ENCODE results near the gene RNF14. TPM values are rescaled to one million over a fixed set of nuclear protein-coding genes. Genes with fewer than 3 reads are reported as not detected.

The RNF14 gene
- total and polyA plus RNA-seq, 4 donors: 22.9 to 50.6 (median 32.5) TPM

GRCh38 chr5:142007237-142007544 is 38.3 kb downstream of the RNF14 start (continued):
- TF ChIP-seq ZBTB33 (IDR thresholded peaks at IDR 0.05): no peak

DNA sequence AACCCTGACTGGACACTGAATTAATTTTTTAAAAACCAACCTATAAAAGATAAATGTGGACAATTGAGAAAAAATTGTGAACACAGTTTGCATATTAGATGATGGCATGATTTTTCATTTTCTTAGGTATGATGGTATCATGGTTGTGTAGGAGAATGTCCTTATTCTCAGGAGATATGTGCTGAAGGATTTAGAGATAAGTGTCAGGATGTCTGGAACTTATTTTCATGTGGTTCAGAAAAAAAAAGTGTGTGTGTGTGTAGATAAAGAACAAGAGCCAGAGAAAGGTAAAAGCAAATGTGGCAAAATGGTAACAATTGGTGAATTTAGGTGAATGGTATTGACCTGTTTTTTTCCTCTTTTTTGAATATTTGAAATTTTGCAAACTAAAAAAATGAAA is 39.9 kb downstream of the RNF14 start:
- TF ChIP-seq HNF4A (conservative IDR thresholded peaks at IDR 0.05): no peak
- TF ChIP-seq RXRA (IDR thresholded peaks at IDR 0.05): no peak
- TF ChIP-seq, protein P1, sequence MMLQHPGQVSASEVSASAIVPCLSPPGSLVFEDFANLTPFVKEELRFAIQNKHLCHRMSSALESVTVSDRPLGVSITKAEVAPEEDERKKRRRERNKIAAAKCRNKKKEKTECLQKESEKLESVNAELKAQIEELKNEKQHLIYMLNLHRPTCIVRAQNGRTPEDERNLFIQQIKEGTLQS (IDR thresholded peaks at IDR 0.05): no peak
- TF ChIP-seq ZBTB33 (IDR thresholded peaks at IDR 0.05): no peak
- Histone ChIP-seq H3K9ac (ENCODE audit: low read depth in 1 of 2, low read length in 2 of 2) (no peak overlapping the region), H3K27ac (ENCODE audit: low read depth in 1 of 2, low read length in 2 of 2) (no peak overlapping the region), H3K9me3 (ENCODE audit: control insufficient read depth in 4 of 4, low read length in 3 of 4) (no peaks in the 10 kb centered on the region), H3K4me1 (ENCODE audit: control insufficient read depth in 4 of 4, insufficient read depth in 4 of 4, low read length in 3 of 4) (peaks cover 2 to 19% (median 8%) of the 10 kb centered on the region in 4 donors), H3K27me3 (ENCODE audit: control insufficient read depth in 4 of 4, insufficient read depth in 4 of 4, low read length in 3 of 4) (no peaks in the 10 kb centered on the region), H3K4me3 (ENCODE audit: low read depth in 1 of 3, low read length in 3 of 3) (no peak overlapping the region), H3K36me3 (ENCODE audit: control insufficient read depth in 4 of 4, insufficient read depth in 3 of 4, low read depth in 1 of 4, low read length in 3 of 4) (peaks cover 3 to 23% (median 16%) of the 10 kb centered on the region in 4 donors)
- DNase-seq (ENCODE audit: low spot score): no peak

- no peak overlapping the region for H3K4me3 ChIP-seq (ENCODE audit: low read depth in 1 of 3, low read length in 3 of 3)
- no peak overlapping the region for H3K9ac ChIP-seq (ENCODE audit: low read depth in 1 of 2, low read length in 2 of 2)
- peaks cover 3 to 27% (median 13%) of the 10 kb centered on the region in 4 donors for H3K4me1 ChIP-seq (ENCODE audit: control insufficient read depth in 4 of 4, insufficient read depth in 4 of 4, low read length in 3 of 4)
- no peaks in the 10 kb centered on the region for H3K9me3 ChIP-seq (ENCODE audit: control insufficient read depth in 4 of 4, low read length in 3 of 4)
- DNase-seq (ENCODE audit: low spot score): no peak
- TF ChIP-seq SP1 (IDR thresholded peaks at IDR 0.05) (no peak), FOXA2 (IDR thresholded peaks at IDR 0.05) (no peak), HNF4G (IDR thresholded peaks at IDR 0.05) (no peak), NR2F2 (IDR thresholded peaks at IDR 0.05) (no peak), TAF1 (conservative IDR thresholded peaks at IDR 0.05) (no peak), GABPA (IDR thresholded peaks at IDR 0.05 in 1 of 2, conservative IDR thresholded peaks at IDR 0.05 in 1 of 2) (no peak), RAD21 (IDR thresholded peaks at IDR 0.05) (no peak), YY1 (IDR thresholded peaks at IDR 0.05) (no peak), ZBTB33 (IDR thresholded peaks at IDR 0.05) (no peak), FOXA1 (IDR thresholded peaks at IDR 0.05) (no peak), RXRA (IDR thresholded peaks at IDR 0.05) (no peak), HNF4A (conservative IDR thresholded peaks at IDR 0.05) (no peak), JUND (IDR thresholded peaks at IDR 0.05) (no peak), EGR1 (IDR thresholded peaks at IDR 0.05; ENCODE audit: low read depth in 2 of 2) (no peak)
- TF ChIP-seq, protein P2, sequence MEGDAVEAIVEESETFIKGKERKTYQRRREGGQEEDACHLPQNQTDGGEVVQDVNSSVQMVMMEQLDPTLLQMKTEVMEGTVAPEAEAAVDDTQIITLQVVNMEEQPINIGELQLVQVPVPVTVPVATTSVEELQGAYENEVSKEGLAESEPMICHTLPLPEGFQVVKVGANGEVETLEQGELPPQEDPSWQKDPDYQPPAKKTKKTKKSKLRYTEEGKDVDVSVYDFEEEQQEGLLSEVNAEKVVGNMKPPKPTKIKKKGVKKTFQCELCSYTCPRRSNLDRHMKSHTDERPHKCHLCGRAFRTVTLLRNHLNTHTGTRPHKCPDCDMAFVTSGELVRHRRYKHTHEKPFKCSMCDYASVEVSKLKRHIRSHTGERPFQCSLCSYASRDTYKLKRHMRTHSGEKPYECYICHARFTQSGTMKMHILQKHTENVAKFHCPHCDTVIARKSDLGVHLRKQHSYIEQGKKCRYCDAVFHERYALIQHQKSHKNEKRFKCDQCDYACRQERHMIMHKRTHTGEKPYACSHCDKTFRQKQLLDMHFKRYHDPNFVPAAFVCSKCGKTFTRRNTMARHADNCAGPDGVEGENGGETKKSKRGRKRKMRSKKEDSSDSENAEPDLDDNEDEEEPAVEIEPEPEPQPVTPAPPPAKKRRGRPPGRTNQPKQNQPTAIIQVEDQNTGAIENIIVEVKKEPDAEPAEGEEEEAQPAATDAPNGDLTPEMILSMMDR (IDR thresholded peaks at IDR 0.05; ENCODE audit: low read depth, low read length, missing input control): no peak
- TF ChIP-seq, protein P3, sequence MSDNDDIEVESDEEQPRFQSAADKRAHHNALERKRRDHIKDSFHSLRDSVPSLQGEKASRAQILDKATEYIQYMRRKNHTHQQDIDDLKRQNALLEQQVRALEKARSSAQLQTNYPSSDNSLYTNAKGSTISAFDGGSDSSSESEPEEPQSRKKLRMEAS (IDR thresholded peaks at IDR 0.05): no peak
- TF ChIP-seq, protein P4, sequence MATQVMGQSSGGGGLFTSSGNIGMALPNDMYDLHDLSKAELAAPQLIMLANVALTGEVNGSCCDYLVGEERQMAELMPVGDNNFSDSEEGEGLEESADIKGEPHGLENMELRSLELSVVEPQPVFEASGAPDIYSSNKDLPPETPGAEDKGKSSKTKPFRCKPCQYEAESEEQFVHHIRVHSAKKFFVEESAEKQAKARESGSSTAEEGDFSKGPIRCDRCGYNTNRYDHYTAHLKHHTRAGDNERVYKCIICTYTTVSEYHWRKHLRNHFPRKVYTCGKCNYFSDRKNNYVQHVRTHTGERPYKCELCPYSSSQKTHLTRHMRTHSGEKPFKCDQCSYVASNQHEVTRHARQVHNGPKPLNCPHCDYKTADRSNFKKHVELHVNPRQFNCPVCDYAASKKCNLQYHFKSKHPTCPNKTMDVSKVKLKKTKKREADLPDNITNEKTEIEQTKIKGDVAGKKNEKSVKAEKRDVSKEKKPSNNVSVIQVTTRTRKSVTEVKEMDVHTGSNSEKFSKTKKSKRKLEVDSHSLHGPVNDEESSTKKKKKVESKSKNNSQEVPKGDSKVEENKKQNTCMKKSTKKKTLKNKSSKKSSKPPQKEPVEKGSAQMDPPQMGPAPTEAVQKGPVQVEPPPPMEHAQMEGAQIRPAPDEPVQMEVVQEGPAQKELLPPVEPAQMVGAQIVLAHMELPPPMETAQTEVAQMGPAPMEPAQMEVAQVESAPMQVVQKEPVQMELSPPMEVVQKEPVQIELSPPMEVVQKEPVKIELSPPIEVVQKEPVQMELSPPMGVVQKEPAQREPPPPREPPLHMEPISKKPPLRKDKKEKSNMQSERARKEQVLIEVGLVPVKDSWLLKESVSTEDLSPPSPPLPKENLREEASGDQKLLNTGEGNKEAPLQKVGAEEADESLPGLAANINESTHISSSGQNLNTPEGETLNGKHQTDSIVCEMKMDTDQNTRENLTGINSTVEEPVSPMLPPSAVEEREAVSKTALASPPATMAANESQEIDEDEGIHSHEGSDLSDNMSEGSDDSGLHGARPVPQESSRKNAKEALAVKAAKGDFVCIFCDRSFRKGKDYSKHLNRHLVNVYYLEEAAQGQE (IDR thresholded peaks at IDR 0.05): no peak
- TF ChIP-seq, protein P1 (IDR thresholded peaks at IDR 0.05): no peak
- WGBS: 89% methylated on average over 4 of the region's 4 CpGs
- H3K27ac ChIP-seq (ENCODE audit: low read depth in 1 of 2, low read length in 2 of 2): no peak overlapping the region
- H3K36me3 ChIP-seq (ENCODE audit: control insufficient read depth in 4 of 4, insufficient read depth in 3 of 4, low read depth in 1 of 4, low read length in 3 of 4): peaks cover 0 to 17% (median 11%) of the 10 kb centered on the region in 4 donors
- no peaks in the 10 kb centered on the region for H3K27me3 ChIP-seq (ENCODE audit: control insufficient read depth in 4 of 4, insufficient read depth in 4 of 4, low read length in 3 of 4)
These were observed 41.0 kb downstream of the RNF14 start for GRCh38 chr5:142009886-142010285.

All from liver (tissue), 9 donors.